HG03354 (cell line): ENCODE measurements around the gene OSBPL7.
"Not testable (repeated sequence)": the region's sequence is repeated elsewhere in the genome, so short reads cannot be mapped to it uniquely, and the experiment has no call there.

ENCODE experiments used
- ATAC-seq: cut with Tn5 transposase; IDR thresholded peaks from one replicate; pipeline ENCODE4 v1.9.1; 2021; ENCODE audit warnings: mild to moderate bottlenecking; ENCODE audit not compliant: unreplicated experiment, poor library complexity, severe bottlenecking

Gene OSBPL7

DNA sequence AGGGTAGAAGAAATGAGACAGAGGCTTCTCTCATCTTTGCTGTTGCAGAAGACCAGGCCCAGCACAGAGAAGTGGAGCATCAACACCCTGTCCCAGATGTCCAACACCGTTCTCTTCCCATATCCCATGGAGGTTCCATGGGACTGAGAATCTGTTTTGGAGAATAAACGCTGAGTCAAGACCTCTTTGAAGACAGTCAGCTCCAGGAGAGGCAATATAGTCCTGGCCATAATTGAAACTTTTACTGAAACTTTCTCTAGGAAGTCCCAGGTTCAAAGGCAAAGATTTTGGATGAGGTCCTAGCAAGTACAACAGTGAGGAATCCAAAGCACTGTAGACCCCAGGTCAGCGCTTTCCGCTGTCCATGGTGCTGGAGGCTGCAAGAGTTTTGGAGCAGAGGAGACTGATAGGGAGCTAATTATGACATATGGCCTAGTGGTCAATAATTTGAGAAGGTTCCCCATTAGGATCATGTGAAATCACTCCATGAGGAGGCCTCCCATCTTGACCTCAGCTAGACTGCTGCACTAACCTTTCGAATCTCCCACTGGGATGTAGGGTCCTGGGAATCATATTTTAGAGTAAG, 36.0 kb downstream of the OSBPL7 start:
- ATAC-seq = no peak

DNA sequence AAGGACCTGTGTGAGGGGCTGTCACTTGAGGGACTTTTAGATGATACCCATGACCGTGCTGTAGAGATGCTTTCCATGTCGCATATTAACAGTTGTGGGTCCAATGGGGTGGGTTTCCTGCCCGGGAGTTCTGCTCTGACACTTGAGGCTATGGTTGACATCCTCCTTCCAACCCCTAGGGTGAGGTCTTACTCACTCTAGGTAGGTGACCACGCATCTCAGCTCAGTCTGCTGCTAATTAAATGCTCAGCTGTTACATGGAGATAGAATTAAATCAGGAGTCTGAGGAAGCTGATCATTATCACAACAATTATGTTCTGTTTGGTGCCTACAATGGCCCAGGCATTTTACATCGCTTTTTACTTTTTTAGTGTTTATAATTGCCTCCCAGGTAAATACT, 40.2 kb downstream of the OSBPL7 start:
- no peak for ATAC-seq

DNA sequence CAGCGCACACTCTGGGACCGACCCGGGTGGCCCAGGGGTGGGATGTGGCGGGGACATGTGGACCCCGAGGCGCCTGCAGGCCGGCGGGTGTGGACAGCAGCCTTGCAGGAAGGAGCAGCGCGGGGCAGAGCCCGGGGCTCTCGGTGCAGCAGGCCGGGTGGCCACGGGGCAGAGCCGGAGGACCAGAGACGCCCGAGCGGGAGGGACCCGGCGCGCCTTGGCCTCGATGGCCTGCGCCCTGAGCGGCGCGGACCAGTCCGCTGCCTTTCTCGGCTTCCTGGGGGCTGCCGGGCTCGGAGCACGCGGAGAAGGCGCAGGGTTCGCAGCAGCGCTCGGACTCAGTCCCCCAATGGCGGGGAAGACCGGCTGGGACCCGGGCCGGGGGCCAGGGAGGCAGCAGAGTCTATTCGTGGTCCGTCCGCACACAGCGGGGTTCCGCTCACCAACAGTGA, 43.4 kb downstream of the OSBPL7 start:
- ATAC-seq = no peak

DNA sequence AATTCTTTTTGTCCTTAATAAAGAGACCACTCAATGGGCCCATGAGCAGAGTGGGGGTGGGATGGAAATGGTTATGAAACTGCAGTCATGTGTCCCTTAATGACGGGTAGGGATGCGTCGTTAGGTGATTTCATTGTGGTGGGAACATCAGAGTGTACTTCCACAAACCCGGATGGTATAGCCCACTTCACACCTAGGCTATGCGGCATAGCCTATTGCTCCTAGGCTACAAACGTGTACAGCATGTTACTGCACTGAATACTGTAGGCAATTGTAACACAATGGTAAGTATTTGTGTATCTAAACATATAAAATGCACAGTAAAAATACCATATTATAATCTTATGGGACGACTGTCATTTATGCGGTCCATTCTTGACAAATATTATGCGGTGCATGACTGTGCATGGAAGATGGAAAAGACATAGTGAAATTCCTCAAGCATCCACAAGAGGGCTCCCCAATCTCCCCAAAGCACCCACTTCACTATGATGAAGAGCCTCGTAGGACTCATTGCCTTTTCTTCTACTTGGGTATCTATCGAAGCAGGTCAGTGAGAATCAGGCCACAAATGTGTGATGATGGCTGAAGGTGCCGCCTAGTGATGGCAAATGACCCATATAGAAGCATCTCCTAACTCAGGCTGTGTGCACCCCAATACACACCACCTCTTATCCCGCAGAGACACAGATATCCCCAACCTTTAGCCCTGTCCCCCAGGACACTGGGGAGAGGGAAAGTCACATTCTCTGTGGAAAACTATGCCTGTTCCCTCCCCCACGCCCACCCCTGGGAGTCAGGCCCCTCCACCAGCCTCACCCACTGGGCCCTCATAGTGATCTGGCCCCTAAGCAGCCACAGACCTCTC, 45.0 kb downstream of the OSBPL7 start:
- ATAC-seq = no peak

DNA sequence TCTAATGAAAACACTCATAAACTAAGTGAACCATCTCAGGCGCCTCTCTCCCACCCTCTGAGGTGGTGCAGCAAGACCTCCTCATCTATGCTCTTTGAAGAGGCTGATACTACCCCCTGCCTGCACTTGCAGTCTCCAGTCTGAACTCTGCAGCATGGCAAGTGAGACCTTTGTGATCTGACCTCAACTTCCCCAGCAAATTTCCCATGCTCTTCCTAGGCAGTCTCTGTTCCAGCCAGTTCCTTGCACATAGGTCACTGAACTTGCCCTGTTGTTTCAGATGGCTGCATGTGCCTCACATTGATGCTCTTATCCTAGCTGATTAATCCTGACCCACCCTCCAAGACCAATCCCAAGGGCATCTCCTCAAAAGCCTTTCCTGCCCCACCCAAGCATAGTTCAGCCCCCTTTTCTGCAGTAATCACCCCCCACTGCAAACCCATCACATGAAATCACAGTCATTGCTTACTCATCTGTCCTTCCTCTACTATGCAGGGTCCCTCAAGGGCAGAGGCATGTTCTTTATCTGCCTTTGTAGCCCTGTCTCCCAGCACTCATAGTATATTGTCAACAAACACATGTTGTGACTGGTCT, 46.5 kb downstream of the OSBPL7 start:
- no peak for ATAC-seq

DNA sequence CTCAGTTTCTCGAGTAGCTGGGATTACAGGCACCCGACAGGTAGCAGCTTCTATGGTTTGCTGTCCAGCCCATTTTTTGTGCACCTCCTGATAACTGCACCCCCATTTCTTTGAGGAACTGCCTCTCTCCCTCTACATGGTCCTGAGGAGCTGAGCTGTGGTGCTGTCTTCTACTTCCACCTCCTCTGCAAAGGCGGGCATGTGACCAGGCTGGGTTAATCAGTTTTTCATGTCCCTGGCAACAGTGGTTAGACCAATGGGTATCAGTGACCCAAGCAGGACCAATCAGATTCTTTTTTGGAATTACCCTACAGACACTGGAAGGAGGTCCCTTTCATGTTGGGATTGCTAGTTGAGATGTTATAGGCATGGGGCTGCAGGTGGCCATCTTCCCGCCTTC, 47.3 kb downstream of the OSBPL7 start:
- ATAC-seq = no peak

DNA sequence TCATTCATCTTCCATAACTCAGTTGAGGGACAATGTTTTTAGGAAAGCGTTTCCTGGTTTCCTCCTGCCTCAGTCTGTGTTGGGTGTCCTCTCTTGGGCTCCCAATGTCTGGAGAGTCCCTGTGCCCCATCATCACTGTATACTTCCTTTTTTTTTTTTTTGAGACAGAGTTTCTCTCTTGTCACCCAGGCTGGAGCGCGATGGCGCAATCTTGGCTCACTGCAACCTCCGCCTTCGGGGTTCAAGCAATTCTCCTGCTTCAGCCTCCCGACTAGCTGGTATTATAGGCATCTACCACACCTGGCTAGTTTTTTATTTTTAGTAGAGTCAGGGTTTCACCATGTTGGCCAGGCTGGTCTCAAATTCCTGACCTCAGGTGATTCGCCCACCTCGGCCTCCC, 47.9 kb downstream of the OSBPL7 start:
- not testable (repeated sequence) for ATAC-seq

DNA sequence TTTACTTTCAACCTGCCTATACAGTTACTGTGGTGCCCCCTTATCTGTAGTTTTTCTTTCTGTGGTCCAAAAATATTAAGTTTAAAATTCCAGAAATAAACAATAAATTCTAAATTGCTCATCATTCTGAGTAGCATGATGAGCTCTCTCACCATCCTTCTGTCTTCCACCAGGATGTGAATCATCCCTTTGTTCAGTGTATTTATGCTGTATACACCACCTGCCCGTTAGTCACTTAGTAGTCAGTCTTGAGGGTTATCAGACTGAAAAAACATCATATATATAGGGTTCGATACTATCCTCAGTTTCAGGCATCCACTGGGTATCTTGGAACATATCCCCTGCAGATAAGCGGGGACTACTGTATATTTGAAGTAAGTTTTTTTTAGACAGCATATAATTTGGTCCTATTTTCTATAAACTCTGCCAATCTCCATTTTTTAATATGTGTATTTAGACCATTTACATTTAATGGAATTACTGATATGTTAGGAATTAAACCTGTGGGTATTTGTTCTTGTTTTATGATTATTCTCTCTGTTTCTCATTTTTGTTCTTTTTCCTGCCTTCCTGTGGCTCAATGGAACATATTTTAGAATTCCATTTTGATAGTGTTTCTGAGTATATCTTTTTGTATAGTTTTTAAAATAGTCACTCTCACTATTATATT, 57.5 kb downstream of the OSBPL7 start:
- ATAC-seq = no peak

DNA sequence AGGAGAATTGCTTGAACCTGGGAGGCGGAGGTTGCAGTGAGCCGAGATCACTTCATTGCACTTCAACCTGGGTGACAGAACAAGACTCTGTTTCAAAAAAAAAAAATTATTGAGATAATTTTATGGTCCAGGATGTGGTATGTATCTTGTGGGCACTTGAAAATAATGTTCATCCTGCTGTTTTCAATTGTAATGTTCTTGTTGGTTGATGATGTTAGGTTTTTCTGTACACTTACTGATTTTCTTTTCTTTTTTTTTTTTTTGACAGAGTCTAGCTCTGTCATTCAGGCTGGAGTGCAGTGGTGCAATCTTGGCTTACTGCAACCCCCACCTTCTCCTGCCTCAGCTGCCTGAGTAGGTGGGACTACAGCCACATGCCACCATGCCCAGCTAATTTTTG, 58.9 kb downstream of the OSBPL7 start:
- no peak for ATAC-seq

DNA sequence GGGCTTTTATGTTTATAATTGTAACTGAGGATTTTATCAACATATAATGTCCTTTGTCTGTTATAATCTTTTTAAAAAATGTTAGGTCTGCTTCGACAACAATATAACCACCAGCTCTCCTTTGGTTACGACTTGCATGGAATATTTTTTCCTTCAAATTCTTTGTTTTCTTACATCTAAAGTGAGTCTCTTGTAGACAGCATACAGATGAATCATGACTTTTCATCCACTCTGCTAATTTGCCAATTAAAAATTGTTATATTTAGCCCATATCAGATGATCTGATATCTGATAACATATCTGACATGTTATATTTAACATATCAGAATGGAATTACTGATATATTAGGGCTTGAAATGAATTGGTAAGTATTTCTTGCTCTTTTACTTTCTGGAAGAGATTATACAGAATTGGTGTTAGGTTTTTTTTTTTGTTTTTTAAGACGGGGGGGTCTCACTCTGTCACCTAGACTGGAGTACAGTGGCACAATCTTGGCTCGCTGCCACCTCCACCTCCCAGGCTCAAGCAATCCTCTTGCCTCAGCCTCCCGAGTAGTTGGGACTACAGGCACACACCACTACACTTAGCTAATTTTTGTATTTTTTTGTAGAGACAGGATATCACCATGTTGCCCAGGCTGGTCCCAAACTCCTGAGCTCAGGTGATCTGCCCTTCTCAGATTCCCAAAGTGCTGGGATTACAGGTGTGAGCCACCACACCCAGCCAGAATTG, 61.0 kb downstream of the OSBPL7 start:
- no peak for ATAC-seq

DNA sequence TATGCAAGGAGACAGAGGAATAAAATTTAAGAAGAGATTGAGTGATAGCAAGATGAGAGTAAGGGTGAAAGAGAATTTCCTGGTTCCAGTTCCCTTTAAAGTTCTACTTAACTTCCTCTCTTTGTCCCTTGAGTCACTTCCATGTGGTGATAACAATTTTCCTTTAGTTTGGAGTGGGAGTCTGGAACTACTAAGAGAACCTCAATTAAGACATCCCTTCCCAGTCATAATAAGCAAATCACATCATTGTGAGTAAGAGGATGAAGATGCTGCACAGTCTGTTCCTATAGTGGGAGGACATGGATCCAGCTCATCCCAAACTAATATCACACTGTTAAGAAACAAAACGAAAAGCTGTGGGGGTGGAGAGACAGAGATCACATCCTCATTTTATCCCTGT, 64.2 kb downstream of the OSBPL7 start:
- ATAC-seq = no peak
